Activated naive CD8-positive, alpha-beta T cell treated with anti-CD3 and anti-CD28 coated beads, Interleukin-2, amount 50 U/mL, for 24 hours (primary cell): ENCODE measurements around the gene LARGE1.

Source experiments
- ATAC-seq: fragments of 150-1000 bp; cut with Tn5 transposase; one replicate; pipeline ENCODE4 v1.10.0; 2021
- DNase-seq: peaks from one replicate; pipeline ENCODE4 v3.0.0; 2021
- H3K27ac Mint-ChIP-seq: one replicate; pipeline ENCODE4 v1.8.0; 2021; ENCODE audit warnings: mild to moderate bottlenecking, mixed read lengths
- H3K27me3 Mint-ChIP-seq: one replicate; pipeline ENCODE4 v1.8.0; 2021; ENCODE audit warnings: mixed read lengths
- H3K36me3 Mint-ChIP-seq: one replicate; pipeline ENCODE4 v1.8.0; 2021; ENCODE audit warnings: low read depth, mixed read lengths
- H3K4me1 Mint-ChIP-seq: one replicate; pipeline ENCODE4 v1.8.0; 2021; ENCODE audit warnings: mixed read lengths
- H3K4me3 Mint-ChIP-seq: one replicate; pipeline ENCODE4 v1.8.0; 2021; ENCODE audit warnings: mild to moderate bottlenecking, moderate library complexity, mixed read lengths
- H3K9me3 Mint-ChIP-seq: one replicate; pipeline ENCODE4 v1.8.0; 2021; ENCODE audit warnings: mixed read lengths

Gene LARGE1

GRCh38 chr22:33459137-33459536 is 461.1 kb downstream of the LARGE1 start:
- peaks cover 7% of the 10 kb centered on the region for H3K9me3 Mint-ChIP-seq
- H3K27me3 Mint-ChIP-seq: no peaks in the 10 kb centered on the region
- no peaks in the 10 kb centered on the region for H3K4me1 Mint-ChIP-seq
- H3K36me3 Mint-ChIP-seq: no peaks in the 10 kb centered on the region
- no peak for DNase-seq
- no peak overlapping the region for H3K27ac Mint-ChIP-seq
- no peak for ATAC-seq
- H3K4me3 Mint-ChIP-seq: no peak overlapping the region

GRCh38 chr22:33456511-33456910 is 463.8 kb downstream of the LARGE1 start:
- no peaks in the 10 kb centered on the region for H3K27me3 Mint-ChIP-seq
- no peak overlapping the region for H3K27ac Mint-ChIP-seq
- H3K4me3 Mint-ChIP-seq: no peak overlapping the region
- ATAC-seq (no peak), DNase-seq (no peak)
- no peaks in the 10 kb centered on the region for H3K4me1 Mint-ChIP-seq
- no peaks in the 10 kb centered on the region for H3K36me3 Mint-ChIP-seq
- H3K9me3 Mint-ChIP-seq: peaks cover under 1% of the 10 kb centered on the region

DNA sequence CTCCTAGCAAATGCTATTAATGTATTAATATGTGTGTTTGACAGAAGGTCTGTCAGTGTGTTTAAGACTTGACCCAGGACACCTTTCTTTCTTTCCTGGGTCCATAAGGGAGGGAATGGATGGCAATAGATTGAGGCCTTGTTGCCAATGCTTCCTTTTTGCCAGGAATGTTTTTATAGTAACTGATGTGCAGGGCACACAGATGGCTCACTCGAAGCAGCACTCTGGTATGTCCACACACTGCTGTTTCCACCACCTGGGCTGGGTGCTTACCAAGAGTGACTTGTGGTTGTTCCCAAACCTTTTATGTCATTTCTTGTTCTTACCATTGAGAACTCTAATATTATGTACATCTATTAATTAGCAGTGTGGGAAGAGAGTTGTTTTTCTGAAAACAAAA is 465.2 kb downstream of the LARGE1 start:
- no peaks in the 10 kb centered on the region for H3K36me3 Mint-ChIP-seq
- H3K4me1 Mint-ChIP-seq: no peaks in the 10 kb centered on the region
- H3K4me3 Mint-ChIP-seq: no peak overlapping the region
- ATAC-seq (no peak), DNase-seq (no peak)
- H3K9me3 Mint-ChIP-seq: no peaks in the 10 kb centered on the region
- H3K27ac Mint-ChIP-seq: no peak overlapping the region
- H3K27me3 Mint-ChIP-seq: no peaks in the 10 kb centered on the region

DNA sequence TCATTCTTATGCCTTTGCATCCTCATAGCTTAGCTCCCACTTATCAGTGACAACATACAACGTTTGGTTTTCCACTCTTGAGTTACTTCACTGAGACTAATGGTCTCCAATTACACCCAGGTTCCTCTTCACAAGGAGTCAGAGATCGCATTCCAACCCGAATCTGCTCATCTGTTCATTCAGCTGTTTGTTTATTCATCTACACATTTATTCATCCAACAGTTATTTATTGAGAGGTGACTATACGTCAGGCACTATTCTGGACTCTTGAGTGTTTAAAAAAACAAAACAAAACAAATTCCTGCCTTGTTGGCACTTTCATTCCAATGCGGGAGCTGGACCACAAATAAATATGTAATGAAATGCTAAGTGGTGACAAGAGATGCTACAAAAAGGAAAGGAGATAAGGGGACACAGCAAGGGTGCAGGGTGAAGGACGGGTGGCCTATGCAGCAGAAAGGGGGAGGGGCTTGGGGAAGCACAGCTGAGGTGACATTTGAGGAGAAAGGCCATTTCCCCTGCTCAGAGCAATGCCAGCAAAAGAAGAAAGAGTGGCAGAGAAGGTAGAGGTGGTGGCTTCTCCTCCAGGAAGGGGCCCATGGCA is 468.3 kb downstream of the LARGE1 start:
- H3K27me3 Mint-ChIP-seq: no peaks in the 10 kb centered on the region
- no peaks in the 10 kb centered on the region for H3K9me3 Mint-ChIP-seq
- no peaks in the 10 kb centered on the region for H3K4me1 Mint-ChIP-seq
- ATAC-seq (no peak), DNase-seq (no peak)
- H3K27ac Mint-ChIP-seq: no peak overlapping the region
- H3K4me3 Mint-ChIP-seq: no peak overlapping the region
- no peaks in the 10 kb centered on the region for H3K36me3 Mint-ChIP-seq

DNA sequence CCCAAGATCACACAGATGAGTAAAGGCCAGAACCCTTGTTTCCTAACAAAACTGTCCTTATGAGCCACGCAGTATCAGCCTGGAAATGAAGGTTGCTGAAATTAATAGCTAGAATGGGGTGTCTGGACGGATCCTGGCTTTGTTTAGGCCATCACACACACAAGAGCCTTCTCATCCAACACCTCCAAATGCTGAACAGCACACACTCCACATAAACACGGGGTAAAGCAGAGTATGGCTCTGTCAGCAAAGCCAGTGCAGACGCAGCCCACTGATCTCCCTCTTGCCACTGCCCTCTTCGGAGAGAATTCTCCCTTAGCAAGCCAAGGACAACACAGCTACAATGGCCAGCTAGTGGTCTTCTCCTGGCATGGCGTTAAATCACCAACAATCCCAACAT is 469.5 kb downstream of the LARGE1 start:
- Mint-ChIP-seq H3K4me1 (no peaks in the 10 kb centered on the region), H3K4me3 (no peak overlapping the region), H3K36me3 (no peaks in the 10 kb centered on the region), H3K27me3 (no peaks in the 10 kb centered on the region), H3K27ac (no peak overlapping the region), H3K9me3 (no peaks in the 10 kb centered on the region)
- ATAC-seq (no peak), DNase-seq (no peak)

DNA sequence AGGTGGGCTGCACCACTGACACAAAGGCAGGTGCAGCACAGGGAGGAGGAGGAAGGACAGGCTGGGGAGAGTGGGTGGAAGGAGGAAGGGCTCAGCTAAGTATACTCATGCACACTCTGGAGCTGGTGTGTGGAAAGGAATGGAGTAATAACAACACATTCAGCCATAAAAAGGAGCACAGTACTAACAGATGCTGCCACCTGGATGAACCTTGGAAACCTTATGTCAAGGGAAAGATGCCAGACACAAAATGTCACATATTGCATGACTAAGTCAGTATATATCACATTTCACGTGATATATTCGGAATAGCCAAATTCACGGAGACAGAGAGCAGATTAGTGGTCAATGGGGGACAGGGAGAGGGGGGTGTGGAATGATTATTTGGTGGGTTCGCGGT is 472.5 kb downstream of the LARGE1 start:
- H3K9me3 Mint-ChIP-seq: no peaks in the 10 kb centered on the region
- no peaks in the 10 kb centered on the region for H3K4me1 Mint-ChIP-seq
- H3K27ac Mint-ChIP-seq: no peak overlapping the region
- H3K27me3 Mint-ChIP-seq: peaks cover 4% of the 10 kb centered on the region
- H3K4me3 Mint-ChIP-seq: no peak overlapping the region
- DNase-seq (no peak), ATAC-seq (no peak)
- H3K36me3 Mint-ChIP-seq: no peaks in the 10 kb centered on the region

GRCh38 chr22:33443683-33444082 is 476.6 kb downstream of the LARGE1 start:
- ATAC-seq (no peak), DNase-seq (no peak)
- Mint-ChIP-seq H3K27ac (no peak overlapping the region), H3K4me1 (no peaks in the 10 kb centered on the region), H3K9me3 (no peaks in the 10 kb centered on the region), H3K36me3 (no peaks in the 10 kb centered on the region), H3K27me3 (peaks cover 4% of the 10 kb centered on the region), H3K4me3 (no peak overlapping the region)

GRCh38 chr22:33440756-33441155 is 479.5 kb downstream of the LARGE1 start:
- DNase-seq: no peak
- no peaks in the 10 kb centered on the region for H3K9me3 Mint-ChIP-seq
- peaks cover 4% of the 10 kb centered on the region for H3K27me3 Mint-ChIP-seq
- H3K4me3 Mint-ChIP-seq: no peak overlapping the region
- H3K36me3 Mint-ChIP-seq: no peaks in the 10 kb centered on the region
- H3K27ac Mint-ChIP-seq: no peak overlapping the region
- ATAC-seq: no peak
- no peaks in the 10 kb centered on the region for H3K4me1 Mint-ChIP-seq

DNA sequence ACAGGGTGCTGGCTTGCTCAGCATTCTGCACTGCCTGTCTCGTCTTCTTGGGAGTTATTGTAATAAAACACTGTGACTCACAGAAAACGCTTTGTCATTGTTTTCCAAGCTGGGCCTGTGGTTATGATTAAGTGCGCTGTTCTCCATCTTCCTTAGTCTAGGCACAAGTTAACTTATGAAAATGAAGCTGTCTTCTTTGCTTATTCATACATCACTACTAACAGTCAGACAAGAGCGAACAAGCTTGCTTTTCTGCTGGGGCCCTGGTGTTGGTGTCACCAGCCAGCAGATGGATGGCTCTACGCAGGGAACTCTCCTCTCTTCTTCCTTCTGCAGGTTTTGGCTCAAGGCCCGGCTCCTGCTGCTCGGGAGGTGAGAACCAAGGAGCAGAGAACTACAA is 482.0 kb downstream of the LARGE1 start:
- Mint-ChIP-seq H3K9me3 (no peaks in the 10 kb centered on the region), H3K27me3 (no peaks in the 10 kb centered on the region), H3K4me3 (no peak overlapping the region), H3K4me1 (no peaks in the 10 kb centered on the region), H3K36me3 (no peaks in the 10 kb centered on the region), H3K27ac (no peak overlapping the region)
- DNase-seq (no peak), ATAC-seq (no peak)

DNA sequence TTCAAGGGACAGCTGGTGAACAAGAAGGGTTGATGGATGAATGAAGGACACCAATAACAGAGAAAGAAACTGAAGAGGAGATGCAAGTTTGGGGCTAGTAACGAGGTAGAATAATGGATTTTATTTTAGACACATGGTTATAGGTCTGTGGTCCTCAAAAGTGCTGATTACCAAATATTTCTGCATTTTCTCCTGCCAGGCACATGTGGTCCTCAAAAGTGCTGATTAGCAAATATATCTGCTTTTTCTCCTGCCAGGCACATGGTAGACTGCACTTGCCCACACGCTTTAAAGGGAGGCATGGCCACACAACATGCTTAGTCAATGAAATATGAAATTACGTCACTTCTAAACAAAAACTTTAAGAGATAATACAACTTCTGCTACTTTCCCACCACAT is 489.0 kb downstream of the LARGE1 start:
- no peaks in the 10 kb centered on the region for H3K9me3 Mint-ChIP-seq
- DNase-seq (no peak), ATAC-seq (no peak)
- H3K27ac Mint-ChIP-seq: no peak overlapping the region
- no peaks in the 10 kb centered on the region for H3K27me3 Mint-ChIP-seq
- no peaks in the 10 kb centered on the region for H3K36me3 Mint-ChIP-seq
- no peak overlapping the region for H3K4me3 Mint-ChIP-seq
- H3K4me1 Mint-ChIP-seq: no peaks in the 10 kb centered on the region

- ATAC-seq: no peak
Measured at GRCh38 chr22:33429281-33429680, 491.0 kb downstream of the LARGE1 start.

GRCh38 chr22:33427461-33427860 is 492.8 kb downstream of the LARGE1 start:
- no peaks in the 10 kb centered on the region for H3K4me1 Mint-ChIP-seq
- no peak overlapping the region for H3K4me3 Mint-ChIP-seq
- no peak overlapping the region for H3K27ac Mint-ChIP-seq
- DNase-seq (no peak), ATAC-seq (no peak)
- H3K27me3 Mint-ChIP-seq: no peaks in the 10 kb centered on the region
- H3K9me3 Mint-ChIP-seq: no peaks in the 10 kb centered on the region
- H3K36me3 Mint-ChIP-seq: no peaks in the 10 kb centered on the region

More at GRCh38 chr22:33429281-33429680, 491.0 kb downstream of the LARGE1 start:
- H3K4me3 Mint-ChIP-seq: no peak overlapping the region
- no peaks in the 10 kb centered on the region for H3K36me3 Mint-ChIP-seq
- no peak for DNase-seq
- no peak overlapping the region for H3K27ac Mint-ChIP-seq
- H3K27me3 Mint-ChIP-seq: no peaks in the 10 kb centered on the region
- H3K9me3 Mint-ChIP-seq: no peaks in the 10 kb centered on the region
- H3K4me1 Mint-ChIP-seq: no peaks in the 10 kb centered on the region

DNA sequence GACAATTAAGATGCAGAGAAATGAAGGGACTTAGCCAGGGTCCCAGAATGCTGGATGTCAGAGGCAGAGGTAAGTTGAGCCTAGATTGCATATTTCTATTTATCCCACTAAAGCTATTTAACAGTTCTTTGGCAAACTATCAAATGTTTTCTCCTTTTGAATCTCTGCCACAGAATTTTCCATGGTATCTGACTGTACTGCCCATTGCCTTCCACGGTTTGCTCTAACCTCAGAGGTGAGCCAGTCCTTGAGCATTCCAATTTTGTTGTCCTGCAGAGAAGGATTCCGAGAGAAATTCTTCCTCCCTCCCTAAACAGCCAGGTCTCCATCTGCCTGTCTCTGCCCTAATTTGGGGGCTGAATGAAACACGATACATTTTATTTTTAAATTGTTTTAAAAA is 493.8 kb downstream of the LARGE1 start:
- Mint-ChIP-seq H3K9me3 (no peaks in the 10 kb centered on the region), H3K27ac (no peak overlapping the region), H3K36me3 (no peaks in the 10 kb centered on the region), H3K4me1 (no peaks in the 10 kb centered on the region), H3K4me3 (no peak overlapping the region), H3K27me3 (no peaks in the 10 kb centered on the region)
- no peak for DNase-seq
- ATAC-seq: no peak

- Mint-ChIP-seq H3K4me1 (no peaks in the 10 kb centered on the region), H3K27ac (no peak overlapping the region), H3K9me3 (peaks cover 7% of the 10 kb centered on the region), H3K27me3 (no peaks in the 10 kb centered on the region), H3K36me3 (no peaks in the 10 kb centered on the region), H3K4me3 (no peak overlapping the region)
- DNase-seq: no peak
- ATAC-seq: no peak
Measured at GRCh38 chr22:33421859-33422258, 498.4 kb downstream of the LARGE1 start.

- Mint-ChIP-seq H3K4me3 (no peak overlapping the region), H3K36me3 (peaks cover 1% of the 10 kb centered on the region), H3K4me1 (no peaks in the 10 kb centered on the region), H3K9me3 (peaks cover 7% of the 10 kb centered on the region), H3K27ac (no peak overlapping the region), H3K27me3 (no peaks in the 10 kb centered on the region)
- no peak for ATAC-seq
- no peak for DNase-seq
Measured at GRCh38 chr22:33418484-33418883, 501.8 kb downstream of the LARGE1 start.

GRCh38 chr22:33415401-33415800 is 504.9 kb downstream of the LARGE1 start:
- Mint-ChIP-seq H3K27ac (no peak overlapping the region), H3K36me3 (peaks cover 1% of the 10 kb centered on the region), H3K9me3 (peaks cover 7% of the 10 kb centered on the region), H3K4me3 (no peak overlapping the region), H3K27me3 (no peaks in the 10 kb centered on the region), H3K4me1 (no peaks in the 10 kb centered on the region)
- ATAC-seq (no peak), DNase-seq (no peak)
